Endothelial cell of umbilical vein (primary cell): ENCODE data around the gene SIVA1. TPM values are rescaled to one million over a fixed set of nuclear protein-coding genes. Genes with fewer than 3 reads are reported as not detected.

Experiments
- BruUV-seq: library from RNA; stranded (reverse); fragments of 400-500 nt; replicated peaks from 2 replicates; lab custom pipeline; 2021; lab: Mats Ljungman, UMichigan
- CTCF ChIA-PET: fragments of 300-600, 350-600 bp; sonication (Branson Sonifier 250); formaldehyde crosslinking; loops from one replicate; lab custom pipeline; 2021; ENCODE audit warnings: antibody characterized with exemption, inconsistent platforms; lab: Charles Lee
- POLR2A ChIA-PET: fragments of 300-600, 350-600 bp; sonication (Branson Sonifier 250); formaldehyde crosslinking; loops from one replicate; lab custom pipeline; 2021; ENCODE audit warnings: antibody characterized with exemption, inconsistent platforms; lab: Charles Lee
- DNase-seq: peaks from one replicate; pipeline ENCODE4 v3.0.0-alpha.2; 2011; ENCODE audit warnings: low read depth, low spot score
- FAIRE-seq: peaks from 2 replicates; lab custom pipeline; 2011; peaks lifted over from hg19 to GRCh38; lab: Jason Lieb, UNC
- H2AFZ ChIP-seq: 2 replicates; pipeline ENCODE4 v1.6.0; 2012; ENCODE audit warnings: low read depth, low read length, control low read depth, inconsistent platforms
- H3K27ac ChIP-seq: 2 replicates; pipeline ENCODE4 v1.5.1; 2011; ENCODE audit warnings: low read depth, mild to moderate bottlenecking, control low read depth, low read length, moderate library complexity; ENCODE audit not compliant: insufficient read depth
- H3K27me3 ChIP-seq, 2 experiments: 2 replicates each; pipeline versions ENCODE4 v1.6.0 to v1.6.1; 2011; ENCODE audit warnings: low read length in 2 of 2, mixed read lengths in 1 of 2; ENCODE audit not compliant: control insufficient read depth in 2 of 2, insufficient read depth in 2 of 2
- H3K36me3 ChIP-seq, 2 experiments: 2 replicates in 1 of 2; 3 replicates in 1 of 2; pipeline ENCODE4 v1.5.1; 2011; ENCODE audit warnings: low read length in 2 of 2, mild to moderate bottlenecking in 1 of 2, moderate library complexity in 1 of 2; ENCODE audit not compliant: control insufficient read depth in 2 of 2, insufficient read depth in 2 of 2; ENCODE audit errors: extremely low read depth in 1 of 2
- H3K4me1 ChIP-seq: 3 replicates; pipeline ENCODE4 v1.5.1; 2011; ENCODE audit warnings: mild to moderate bottlenecking, low read length; ENCODE audit not compliant: control insufficient read depth, insufficient read depth; ENCODE audit errors: extremely low read depth
- H3K4me2 ChIP-seq: 2 replicates; pipeline ENCODE4 v1.6.1; 2011; ENCODE audit warnings: low read length, control low read depth, mixed read lengths; ENCODE audit not compliant: insufficient read depth
- H3K4me3 ChIP-seq, 3 experiments: fragments of 200-600 bp in 1 of 3; sonication (generic), shearing (Covaris generic) in 1 of 3; replicated peaks in 1 of 3; 2 replicates each; pipeline ENCODE4 v1.5.1; 2011 to 2016; ENCODE audit warnings: control low read depth in 3 of 3, low read length in 3 of 3, mild to moderate bottlenecking in 2 of 3, inconsistent platforms in 1 of 3, low read depth in 1 of 3, moderate library complexity in 1 of 3; ENCODE audit not compliant: insufficient read depth in 1 of 3
- H3K79me2 ChIP-seq: 2 replicates; pipeline ENCODE4 v1.6.0; 2012; ENCODE audit warnings: low read length, inconsistent platforms; ENCODE audit not compliant: control insufficient read depth, insufficient read depth
- H3K9ac ChIP-seq: replicated peaks from 2 replicates; pipeline ENCODE3; 2011; ENCODE audit warnings: low read length, control low read depth; ENCODE audit not compliant: insufficient read depth; ENCODE audit errors: extremely low read depth
- H3K9me1 ChIP-seq: replicated peaks from 3 replicates; pipeline ENCODE4 v1.6.0; 2011; ENCODE audit warnings: mild to moderate bottlenecking, low read length; ENCODE audit not compliant: control insufficient read depth, insufficient read depth; ENCODE audit errors: extremely low read depth
- H3K9me3 ChIP-seq: replicated peaks from 2 replicates; pipeline ENCODE4 v1.5.1; 2012; ENCODE audit warnings: low read length, inconsistent platforms; ENCODE audit not compliant: control insufficient read depth, insufficient read depth
- H4K20me1 ChIP-seq: replicated peaks from 2 replicates; pipeline ENCODE3; 2011; ENCODE audit warnings: mild to moderate bottlenecking, low read length; ENCODE audit not compliant: control insufficient read depth, insufficient read depth; ENCODE audit errors: extremely low read depth
- CTCF ChIP-seq, 2 donors: IDR thresholded peaks; 1 replicate in 1 of 2; 2 replicates in 1 of 2; pipeline ENCODE4 v1.5.1; 2011; ENCODE audit warnings: low read length in 2 of 2, mild to moderate bottlenecking in 2 of 2, moderate library complexity in 2 of 2, control low read depth in 1 of 2, inconsistent platforms in 1 of 2, low read depth in 1 of 2; ENCODE audit not compliant: insufficient read depth in 1 of 2; ENCODE audit errors: extremely low read depth in 1 of 2
- EZH2 ChIP-seq: IDR thresholded peaks from 2 replicates; pipeline ENCODE4 v1.6.1; 2012; ENCODE audit warnings: borderline replicate concordance, low read depth, mild to moderate bottlenecking, moderate library complexity, low read length, inconsistent platforms; ENCODE audit not compliant: severe bottlenecking
- FOS ChIP-seq: IDR thresholded peaks from 2 replicates; pipeline ENCODE4 v1.6.1; 2011; ENCODE audit warnings: mild to moderate bottlenecking, low read length, moderate library complexity, borderline replicate concordance; ENCODE audit not compliant: insufficient read depth
- GATA2 ChIP-seq: IDR thresholded peaks from 2 replicates; pipeline ENCODE4 v1.7.0; 2011; ENCODE audit warnings: low read depth, mild to moderate bottlenecking, moderate library complexity, mixed read lengths, low read length; ENCODE audit not compliant: insufficient read length, insufficient read depth
- JUN ChIP-seq: IDR thresholded peaks from 2 replicates; pipeline ENCODE4 v1.6.1; 2011; ENCODE audit warnings: borderline replicate concordance, low read depth; ENCODE audit not compliant: insufficient read length, insufficient read depth
- MAX ChIP-seq: IDR thresholded peaks from 2 replicates; pipeline ENCODE4 v1.6.1; 2011; ENCODE audit not compliant: insufficient read depth, insufficient read length
- MYC ChIP-seq: IDR thresholded peaks from one replicate; pipeline ENCODE4 v1.6.1; 2011; ENCODE audit warnings: mild to moderate bottlenecking, low read depth, low read length
- POLR2A ChIP-seq: IDR thresholded peaks from 2 replicates; pipeline ENCODE4 v1.6.1; 2012; ENCODE audit warnings: low read depth, mild to moderate bottlenecking, control low read depth, low read length
- POLR2AphosphoS5 ChIP-seq: IDR thresholded peaks from 2 replicates; pipeline ENCODE4 v1.6.1; 2012; ENCODE audit warnings: low read depth, mild to moderate bottlenecking, control low read depth, low read length, moderate library complexity; ENCODE audit not compliant: insufficient read depth
- dilution Hi-C: fragments of 300-500 bp; cut with MboI; formaldehyde crosslinking; loops from one replicate; pipeline ENCODE4 v1.15.0; 2019; ENCODE audit warnings: low sequenced_read_pairs; ENCODE audit not compliant: extremely low pct_ligation_motif_present
- intact Hi-C: fragments of 100-400 bp; cut with micrococcal nuclease; formaldehyde crosslinking; loops from one replicate; pipeline ENCODE4 v1.10.0; 2022
- polyA plus RNA-seq, 4 experiments: library from polyadenylated mRNA; depleted of rRNA in 3 of 4; stranded (reverse) in 3 of 4; unstranded in 1 of 4; fragments of >200 nt; gene quantifications; 2 replicates each; pipeline versions ENCODE4 v1.2.1 to v1.2.3, GENCODE V29; 2011 to 2012; ENCODE audit warnings: missing spikeins in 1 of 4
- total RNA-seq: library from RNA; stranded (reverse); gene quantifications from 2 replicates; pipeline ENCODE4 v1.2.3, GENCODE V29; 2021

SIVA1 gene
- total and polyA plus RNA-seq, 2 donors (not counting 3 experiments of a cell fraction or from before 2014, with no cell fraction given): 101 to 299 TPM

- BruUV-seq: no TSS peak
- Histone ChIP-seq H3K27ac (no peak overlapping the region), H3K9me1 (no peaks in the 10 kb centered on the region), H3K4me1 (no peaks in the 10 kb centered on the region), H3K9me3 (no peaks in the 10 kb centered on the region), H3K79me2 (peaks cover 4% of the 10 kb centered on the region), H3K4me2 (no peak overlapping the region), H3K9ac (no peak overlapping the region), H2AFZ (no peak overlapping the region), H3K4me3 (no peak overlapping the region), H4K20me1 (no peaks in the 10 kb centered on the region), H3K36me3 (peaks cover 11 to 25% of the 10 kb centered on the region in 2 experiments), H3K27me3 (no peaks in the 10 kb centered on the region)
- POLR2A ChIA-PET: no interaction called here
- FAIRE-seq (no peak), DNase-seq (no peak)
- TF ChIP-seq MYC (no peak), CTCF (IDR thresholded peaks at IDR 0.05; ENCODE audit: extremely low read depth in 1 of 2, insufficient read depth in 1 of 2, low read depth in 1 of 2, low read length in 2 of 2) (no peak), MAX (no peak), FOS (no peak), EZH2 (no peak), POLR2A (no peak), GATA2 (no peak), POLR2AphosphoS5 (no peak), JUN (no peak)
- CTCF ChIA-PET: interaction anchor here (0.8 to 2.2 kb wide), 4 partner anchors 11 to 50 kb away, joined by 3 to 5 read pairs (median 4); no protein-coding TSS in a partner anchor
- intact Hi-C loops: no loop called here
- dilution Hi-C loops: no loop called here
Observed at GRCh38 chr14:104705340-104706047, 47.5 kb upstream of the SIVA1 start.
